Neural progenitor cell (in vitro differentiated cells): Measurements from ENCODE around the gene C10orf71. TPM values are rescaled to one million over a fixed set of nuclear protein-coding genes. Genes with fewer than 3 reads are reported as not detected.

ENCODE experiments used
- DNase-seq: peaks from one replicate; pipeline ENCODE4 v3.0.0-alpha.2; 2016; ENCODE audit warnings: low spot score
- H2AFZ ChIP-seq: fragments of 200-600 bp; sonication (generic); replicated peaks from 2 replicates; pipeline ENCODE4 v1.6.1; 2016; ENCODE audit warnings: antibody characterized with exemption
- H3F3A ChIP-seq: fragments of 200-600 bp; sonication (generic); 2 replicates; pipeline ENCODE4 v1.6.1; 2016; ENCODE audit warnings: antibody characterized with exemption, low read depth
- H3K27ac ChIP-seq: fragments of 200-600 bp; sonication (generic); 2 replicates; pipeline ENCODE4 v1.5.1; 2016; ENCODE audit warnings: mild to moderate bottlenecking
- H3K27me3 ChIP-seq: fragments of 200-600 bp; sonication (generic); 2 replicates; pipeline ENCODE4 v1.6.1; 2016; ENCODE audit warnings: mild to moderate bottlenecking, moderate library complexity
- H3K36me3 ChIP-seq: fragments of 200-600 bp; sonication (generic); 2 replicates; pipeline ENCODE4 v1.5.1; 2016
- H3K4me1 ChIP-seq: fragments of 200-600 bp; sonication (generic); 2 replicates; pipeline ENCODE4 v1.6.1; 2016; ENCODE audit warnings: mixed run types
- H3K4me2 ChIP-seq: fragments of 200-600 bp; sonication (generic); 2 replicates; pipeline ENCODE4 v1.6.1; 2016
- H3K4me3 ChIP-seq: fragments of 200-600 bp; sonication (generic); 2 replicates; pipeline ENCODE4 v1.5.1; 2016
- H3K79me2 ChIP-seq: fragments of 200-600 bp; sonication (generic); 2 replicates; pipeline ENCODE4 v1.6.1; 2016; ENCODE audit warnings: low read depth
- H3K9ac ChIP-seq: fragments of 200-600 bp; sonication (generic); 2 replicates; pipeline ENCODE4 v1.6.1; 2016
- H3K9me3 ChIP-seq: fragments of 200-600 bp; sonication (generic); 2 replicates; pipeline ENCODE4 v1.5.1; 2016; ENCODE audit warnings: low read depth
- H4K20me1 ChIP-seq: fragments of 200-600 bp; sonication (generic); 2 replicates; pipeline ENCODE4 v1.6.1; 2016; ENCODE audit warnings: low read depth
- H3K27ac Mint-ChIP-seq: 3 replicates; pipeline ENCODE4 v1.8.0; 2021; ENCODE audit warnings: mixed read lengths
- H3K27me3 Mint-ChIP-seq: 2 replicates; pipeline ENCODE4 v1.8.0; 2022; ENCODE audit warnings: low read depth, mild to moderate bottlenecking, inconsistent platforms, moderate library complexity, mixed read lengths; ENCODE audit not compliant: insufficient read depth
- H3K36me3 Mint-ChIP-seq: 3 replicates; pipeline ENCODE4 v1.8.0; 2021; ENCODE audit warnings: mixed read lengths
- H3K4me1 Mint-ChIP-seq: 3 replicates; pipeline ENCODE4 v1.8.0; 2021; ENCODE audit warnings: mixed read lengths
- H3K4me3 Mint-ChIP-seq: 3 replicates; pipeline ENCODE4 v1.8.0; 2021; ENCODE audit warnings: mild to moderate bottlenecking, moderate library complexity, mixed read lengths
- H3K9me3 Mint-ChIP-seq: 3 replicates; pipeline ENCODE4 v1.8.0; 2020; ENCODE audit warnings: mixed read lengths
- CTCF ChIP-seq: fragments of 200-600 bp; sonication (generic); IDR thresholded peaks from 2 replicates; pipeline ENCODE4 v1.5.1; 2017; ENCODE audit warnings: antibody characterized with exemption, mild to moderate bottlenecking
- EZH2 ChIP-seq: fragments of 200-600 bp; sonication (generic); IDR thresholded peaks from 2 replicates; pipeline ENCODE4 v1.6.1; 2017; ENCODE audit warnings: antibody characterized with exemption, mild to moderate bottlenecking, moderate library complexity
- EZH2phosphoT487 ChIP-seq: fragments of 200-600 bp; sonication (generic); IDR thresholded peaks from 2 replicates; pipeline ENCODE4 v1.6.1; 2017; ENCODE audit warnings: antibody characterized with exemption
- total RNA-seq: library from RNA; depleted of rRNA; stranded (reverse); fragments of >200 nt; gene quantifications from 2 replicates; pipeline ENCODE4 v1.2.3, GENCODE V29; 2015; ENCODE audit warnings: low replicate concordance

C10orf71 gene
- total RNA-seq, 1 donor from 2014 or later = not detected

- Histone ChIP-seq H3K4me1 (no peaks in the 10 kb centered on the region), H3F3A (no peaks in the 10 kb centered on the region), H2AFZ (no peak overlapping the region), H3K27ac (no peak overlapping the region), H3K27me3 (no peaks in the 10 kb centered on the region), H4K20me1 (no peaks in the 10 kb centered on the region), H3K4me2 (no peak overlapping the region), H3K9ac (no peak overlapping the region), H3K4me3 (no peak overlapping the region), H3K79me2 (no peaks in the 10 kb centered on the region), H3K36me3 (no peaks in the 10 kb centered on the region), H3K9me3 (no peaks in the 10 kb centered on the region)
- no peaks in the 10 kb centered on the region for H3K9me3 Mint-ChIP-seq
- no peak overlapping the region for H3K27ac Mint-ChIP-seq
- no peaks in the 10 kb centered on the region for H3K36me3 Mint-ChIP-seq
- H3K4me1 Mint-ChIP-seq = no peaks in the 10 kb centered on the region
- no peak overlapping the region for H3K4me3 Mint-ChIP-seq
- TF ChIP-seq EZH2 (no peak), EZH2phosphoT487 (no peak), CTCF (no peak)
- DNase-seq = no peak
- peaks cover 7% of the 10 kb centered on the region for H3K27me3 Mint-ChIP-seq
Measured at GRCh38 chr10:49352323-49352722, 53.4 kb downstream of the C10orf71 start.

GRCh38 chr10:49353026-49353894 lies 54.3 kb downstream of the C10orf71 start:
- no peaks in the 10 kb centered on the region for H3K4me1 ChIP-seq
- no peaks in the 10 kb centered on the region for H3K79me2 ChIP-seq
- H3K9me3 ChIP-seq = no peaks in the 10 kb centered on the region
- H3K36me3 ChIP-seq = no peaks in the 10 kb centered on the region
- TF ChIP-seq EZH2 (no peak), EZH2phosphoT487 (no peak)
- H3K27me3 Mint-ChIP-seq = peaks cover 6% of the 10 kb centered on the region
- H3K4me3 Mint-ChIP-seq = no peak overlapping the region
- H3K4me2 ChIP-seq = no peak overlapping the region
- H3F3A ChIP-seq = no peaks in the 10 kb centered on the region
- H2AFZ ChIP-seq = no peak overlapping the region
- no peaks in the 10 kb centered on the region for H3K4me1 Mint-ChIP-seq
- no peak overlapping the region for H3K4me3 ChIP-seq
- H4K20me1 ChIP-seq = no peaks in the 10 kb centered on the region
- no peak overlapping the region for H3K9ac ChIP-seq
- no peaks in the 10 kb centered on the region for H3K36me3 Mint-ChIP-seq
- H3K27me3 ChIP-seq = no peaks in the 10 kb centered on the region
- H3K27ac ChIP-seq = no peak overlapping the region
- H3K27ac Mint-ChIP-seq = no peak overlapping the region
- no peak for DNase-seq
- H3K9me3 Mint-ChIP-seq = no peaks in the 10 kb centered on the region

GRCh38 chr10:49353895-49354566 lies 55.1 kb downstream of the C10orf71 start:
- DNase-seq = no peak
- H3K4me1 ChIP-seq = no peaks in the 10 kb centered on the region
- no peaks in the 10 kb centered on the region for H3K36me3 ChIP-seq
- H3K9me3 ChIP-seq = no peaks in the 10 kb centered on the region
- H3K36me3 Mint-ChIP-seq = no peaks in the 10 kb centered on the region
- peaks cover 2% of the 10 kb centered on the region for H3K27me3 Mint-ChIP-seq
- no peak overlapping the region for H3K4me3 ChIP-seq
- H4K20me1 ChIP-seq = no peaks in the 10 kb centered on the region
- H3K27ac Mint-ChIP-seq = no peak overlapping the region
- no peaks in the 10 kb centered on the region for H3K9me3 Mint-ChIP-seq
- no peak overlapping the region for H3K27ac ChIP-seq
- H3K4me2 ChIP-seq = no peak overlapping the region
- no peak overlapping the region for H3K4me3 Mint-ChIP-seq
- no peak overlapping the region for H3K9ac ChIP-seq
- TF ChIP-seq EZH2 = no peak
- TF ChIP-seq CTCF = no peak
- no peak for TF ChIP-seq EZH2phosphoT487
- H3K79me2 ChIP-seq = no peaks in the 10 kb centered on the region
- no peaks in the 10 kb centered on the region for H3F3A ChIP-seq
- H3K4me1 Mint-ChIP-seq = no peaks in the 10 kb centered on the region
- H3K27me3 ChIP-seq = no peaks in the 10 kb centered on the region
- H2AFZ ChIP-seq = no peak overlapping the region
